Measurements from ENCODE around the gene DDX28. TPM values are rescaled to one million over a fixed set of nuclear protein-coding genes. Genes with fewer than 3 reads are reported as not detected.

The DDX28 gene
- total RNA-seq, 4 donors from 2014 or later: 5.0 to 10.1 (median 8.4) TPM

GRCh38 chr16:68009157-68009735 is 13.8 kb downstream of the DDX28 start:
- no peak for TF ChIP-seq POLR2A (IDR thresholded peaks at IDR 0.05; ENCODE audit: low read depth)
- no peak for TF ChIP-seq POLR2AphosphoS5 (IDR thresholded peaks at IDR 0.05)
- no peak for TF ChIP-seq EP300 (IDR thresholded peaks at IDR 0.05)
- TF ChIP-seq CTCF (IDR thresholded peaks at IDR 0.05): no peak
- Histone ChIP-seq H3K27me3 (peaks cover 0 to 8% (median 0%) of the 10 kb centered on the region in 4 donors), H3K36me3 (no peaks in the 10 kb centered on the region), H3K4me3 (no peak overlapping the region), H3K4me1 (no peaks in the 10 kb centered on the region), H3K27ac (replicated peaks in 1 of 4) (no peak overlapping the region), H3K9me3 (no peaks in the 10 kb centered on the region)
- intact Hi-C loops (cut with DNase I): no loop called here
- WGBS: 55% methylated on average over 9 of the region's 9 CpGs
- DNase-seq (ENCODE audit: extremely low spot score): no peak

- TF ChIP-seq POLR2AphosphoS5 (IDR thresholded peaks at IDR 0.05): peak in 1 of 2 donors; percentile 28
- no peak for TF ChIP-seq CTCF (IDR thresholded peaks at IDR 0.05)
- no peak for TF ChIP-seq EP300 (IDR thresholded peaks at IDR 0.05)
- WGBS: 52% methylated on average over 6 of the region's 6 CpGs
- no peak for DNase-seq (ENCODE audit: extremely low spot score)
- Histone ChIP-seq H3K4me3 (no peak overlapping the region), H3K9me3 (no peaks in the 10 kb centered on the region), H3K27ac (replicated peaks in 1 of 4) (peak overlapping the region; percentile 19 to 44 (median 21)), H3K27me3 (peaks cover 0 to 3% (median 0%) of the 10 kb centered on the region in 4 donors), H3K4me1 (peaks cover 0 to 2% (median 0%) of the 10 kb centered on the region in 4 donors), H3K36me3 (no peaks in the 10 kb centered on the region)
- intact Hi-C loops (cut with DNase I): no loop called here
Observed at GRCh38 chr16:68005786-68006286, 17.2 kb downstream of the DDX28 start.

- intact Hi-C loops (cut with DNase I): no loop called here
- H3K36me3 ChIP-seq: no peaks in the 10 kb centered on the region
- 81% methylated on average over 8 of the region's 9 CpGs for WGBS
- peak overlapping the region; percentile 19 to 44 (median 21) for H3K27ac ChIP-seq (replicated peaks in 1 of 4)
- DNase-seq (ENCODE audit: extremely low spot score): no peak
- peaks cover 0 to under 1% (median 0%) of the 10 kb centered on the region in 4 donors for H3K27me3 ChIP-seq
- peaks cover 0 to 8% (median 0%) of the 10 kb centered on the region in 4 donors for H3K4me1 ChIP-seq
- no peak overlapping the region for H3K4me3 ChIP-seq
- no peak for TF ChIP-seq POLR2A (IDR thresholded peaks at IDR 0.05; ENCODE audit: low read depth)
- TF ChIP-seq POLR2AphosphoS5 (IDR thresholded peaks at IDR 0.05): no peak
- no peak for TF ChIP-seq EP300 (IDR thresholded peaks at IDR 0.05)
- TF ChIP-seq CTCF (IDR thresholded peaks at IDR 0.05): no peak
- H3K9me3 ChIP-seq: no peaks in the 10 kb centered on the region
Observed at GRCh38 chr16:68005211-68005610, 17.8 kb downstream of the DDX28 start.

GRCh38 chr16:68003031-68003430 is 20.0 kb downstream of the DDX28 start:
- Histone ChIP-seq H3K9me3 (no peaks in the 10 kb centered on the region), H3K27ac (replicated peaks in 1 of 4) (no peak overlapping the region), H3K27me3 (no peaks in the 10 kb centered on the region), H3K4me3 (no peak overlapping the region), H3K36me3 (no peaks in the 10 kb centered on the region), H3K4me1 (peaks cover 0 to 16% (median 4%) of the 10 kb centered on the region in 4 donors)
- 86% methylated on average over 4 of the region's 4 CpGs for WGBS
- intact Hi-C loops (cut with DNase I): no loop called here
- DNase-seq (ENCODE audit: extremely low spot score): no peak
- no peak for TF ChIP-seq EP300 (IDR thresholded peaks at IDR 0.05)
- no peak for TF ChIP-seq POLR2A (IDR thresholded peaks at IDR 0.05; ENCODE audit: low read depth)
- TF ChIP-seq POLR2AphosphoS5 (IDR thresholded peaks at IDR 0.05): no peak
- no peak for TF ChIP-seq CTCF (IDR thresholded peaks at IDR 0.05)

Data from esophagus muscularis mucosa (tissue), 4 donors.